ENCODE measurements around the gene CCDC148.

- TF ChIP-seq EZH2phosphoT487 (IDR thresholded peaks at IDR 0.05; ENCODE audit: insufficient read depth, low read depth) = no peak
- no peak for TF ChIP-seq EZH2 (IDR thresholded peaks at IDR 0.05; ENCODE audit: insufficient read depth, poor library complexity, severe bottlenecking)
Measured at GRCh38 chr2:158498749-158499136, 42.2 kb upstream of the CCDC148 start.

Measured in GM23248 (cell line).